HG03097 (cell line): ENCODE results near the gene CCDC197.

Source experiments
- ATAC-seq: cut with Tn5 transposase; IDR thresholded peaks from one replicate; pipeline ENCODE4 v1.9.1; 2021; ENCODE audit not compliant: unreplicated experiment, low FRiP score

The CCDC197 gene

DNA sequence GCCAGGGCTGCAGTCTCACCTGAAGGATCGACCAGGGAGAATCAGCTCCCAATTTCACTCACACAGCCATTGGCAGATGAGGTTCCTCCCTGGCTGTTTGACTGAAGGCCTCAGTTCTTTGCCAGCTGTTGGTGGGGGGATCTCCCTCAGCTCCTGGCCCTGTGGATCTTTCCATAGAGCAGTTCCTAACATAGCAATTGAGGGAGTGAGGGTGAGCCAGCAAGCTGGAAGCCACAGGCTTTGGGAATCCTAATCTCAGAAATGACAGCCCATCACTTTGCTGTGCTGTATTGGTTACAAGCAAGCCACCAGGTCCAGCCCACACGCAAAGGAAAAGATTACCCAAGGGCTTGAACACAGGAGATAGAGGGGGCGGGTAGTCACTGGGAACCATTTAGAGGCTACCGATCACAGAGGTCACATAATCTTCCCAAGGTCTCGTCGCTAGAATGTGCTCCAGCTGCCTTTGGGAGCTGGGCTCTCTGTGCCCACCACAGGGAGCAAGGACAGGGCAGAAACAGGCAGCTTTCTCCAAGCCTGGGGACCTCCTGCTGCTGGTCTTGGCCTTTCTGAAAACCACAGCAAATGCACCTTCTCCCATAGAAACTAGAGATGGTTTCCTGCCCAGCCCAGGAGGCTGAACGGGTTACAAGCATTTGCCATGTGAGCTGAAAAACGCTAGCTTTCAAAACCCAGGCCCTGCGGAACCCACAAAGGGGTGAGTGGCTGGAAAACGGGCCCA, 24.5 kb downstream of the CCDC197 start:
- ATAC-seq = no peak

DNA sequence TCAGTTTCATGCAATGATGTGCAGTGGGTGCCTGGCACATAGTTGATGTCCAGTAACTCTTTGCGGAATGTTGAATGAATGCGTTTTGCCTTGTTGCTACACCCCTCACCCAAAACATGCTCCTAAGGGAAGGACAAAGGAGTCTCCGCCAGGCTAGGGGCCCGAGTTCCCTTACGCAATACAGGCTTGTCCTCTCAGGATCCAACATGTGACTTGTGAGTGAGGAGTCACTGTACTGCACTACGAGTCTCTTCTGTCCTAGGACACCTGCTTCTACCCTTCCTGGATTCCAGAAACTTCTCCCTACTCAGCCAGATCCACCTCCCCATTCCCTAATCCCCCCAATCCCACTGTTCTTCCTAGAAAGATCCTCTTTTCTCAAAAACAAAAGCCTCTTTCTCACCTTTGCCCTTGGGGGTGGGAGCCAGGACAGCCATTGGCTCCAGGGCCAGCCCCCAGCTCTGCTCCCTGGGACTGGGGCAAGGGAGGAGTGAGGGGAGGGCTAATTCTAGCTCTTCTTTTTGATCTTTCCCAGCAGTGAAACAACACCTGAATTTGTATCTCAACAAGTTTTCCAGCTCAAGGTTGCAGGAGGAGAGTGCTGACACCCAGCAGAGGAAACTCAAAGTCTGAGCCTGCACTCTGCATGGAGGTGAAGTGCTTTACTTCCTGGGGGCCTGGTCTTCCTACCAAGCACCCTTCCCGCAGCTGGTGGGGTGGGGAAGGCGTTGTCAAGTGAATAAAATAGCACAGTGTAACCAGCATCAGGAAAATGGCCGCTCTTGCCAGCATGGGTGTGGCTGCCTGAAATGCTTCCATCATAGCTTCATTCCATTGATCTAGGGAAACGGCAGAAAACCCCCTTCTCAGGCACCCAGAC, 25.7 kb downstream of the CCDC197 start:
- ATAC-seq = no peak

DNA sequence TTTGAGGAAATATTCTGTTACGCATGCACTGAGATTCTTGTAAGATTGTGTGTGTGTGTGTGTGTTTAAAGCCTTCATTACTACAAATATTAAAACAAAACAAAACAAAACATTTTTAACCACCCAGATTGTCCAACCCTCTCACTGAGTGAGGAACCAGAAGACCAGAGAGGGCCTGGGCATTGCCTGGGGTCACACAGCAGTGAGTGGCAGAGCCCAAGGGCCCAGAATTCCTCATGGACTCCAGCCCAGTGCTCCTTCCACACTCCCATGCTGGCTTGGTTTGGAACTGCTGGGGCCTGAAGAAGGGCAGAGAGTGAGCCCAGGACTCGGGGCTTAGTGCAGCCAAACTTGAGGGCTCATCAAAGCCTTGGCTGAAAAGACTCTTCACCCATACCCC, 27.4 kb downstream of the CCDC197 start:
- ATAC-seq = no peak

DNA sequence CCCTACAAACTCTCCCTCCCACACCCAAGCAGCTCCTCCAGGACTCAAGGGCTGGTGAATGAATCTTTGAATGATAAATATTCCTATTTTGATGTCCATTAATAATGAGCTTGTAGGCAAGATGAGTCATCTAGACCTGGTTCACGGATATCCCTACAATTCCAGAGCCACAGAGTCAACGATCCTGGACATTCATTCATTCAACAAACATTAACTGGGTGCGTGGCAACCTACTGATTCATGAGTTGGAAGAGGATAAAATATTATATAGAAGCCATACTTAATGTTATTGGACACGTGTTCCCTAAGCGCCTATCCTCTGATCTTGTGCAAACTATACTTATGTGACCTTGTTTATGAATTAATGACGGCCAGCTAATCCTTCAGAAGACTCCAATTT, 28.6 kb downstream of the CCDC197 start:
- no peak for ATAC-seq

DNA sequence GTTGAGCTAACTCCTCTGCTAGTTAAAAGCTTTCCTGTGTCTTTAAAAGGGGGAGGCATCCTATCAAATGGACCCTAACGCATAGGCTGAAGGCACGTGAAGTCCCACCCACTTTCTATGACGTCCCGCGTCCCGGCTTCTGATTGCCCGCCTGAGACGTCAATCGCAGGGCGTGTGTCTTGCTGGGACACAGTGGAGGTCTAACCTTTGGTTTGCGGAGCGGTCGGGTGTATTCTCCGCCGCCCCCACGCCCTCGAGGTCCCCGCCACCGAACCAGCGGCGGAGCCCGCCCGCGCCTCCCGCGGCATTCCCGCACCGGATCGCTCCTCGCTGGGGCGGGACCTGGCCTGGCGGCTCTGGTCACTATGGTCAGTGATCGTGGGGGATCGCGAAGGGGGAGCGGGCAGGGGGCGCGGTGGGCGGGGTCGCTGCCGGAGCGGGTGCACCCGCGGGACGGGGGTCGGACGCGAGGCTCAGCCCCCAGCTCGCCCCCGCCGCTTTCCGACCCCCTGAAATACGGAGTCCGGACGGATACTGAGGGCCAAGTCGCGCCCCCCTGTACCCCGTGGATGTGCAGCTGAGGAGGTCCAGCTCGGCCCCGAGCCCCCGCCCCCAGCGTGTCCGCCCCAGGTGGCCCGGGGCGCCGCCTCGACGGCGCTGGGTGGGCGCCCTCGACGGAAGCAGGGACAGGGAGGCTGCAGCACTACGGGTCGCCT, 29.2 kb downstream of the CCDC197 start, which contains the start of gene OTUB2:
TSS of gene OTUB2 (plus strand) at position 168 of the 716 bp plus-strand sequence. CDS start at position 366, 198 bp downstream.
- peak; percentile 100 for ATAC-seq

DNA sequence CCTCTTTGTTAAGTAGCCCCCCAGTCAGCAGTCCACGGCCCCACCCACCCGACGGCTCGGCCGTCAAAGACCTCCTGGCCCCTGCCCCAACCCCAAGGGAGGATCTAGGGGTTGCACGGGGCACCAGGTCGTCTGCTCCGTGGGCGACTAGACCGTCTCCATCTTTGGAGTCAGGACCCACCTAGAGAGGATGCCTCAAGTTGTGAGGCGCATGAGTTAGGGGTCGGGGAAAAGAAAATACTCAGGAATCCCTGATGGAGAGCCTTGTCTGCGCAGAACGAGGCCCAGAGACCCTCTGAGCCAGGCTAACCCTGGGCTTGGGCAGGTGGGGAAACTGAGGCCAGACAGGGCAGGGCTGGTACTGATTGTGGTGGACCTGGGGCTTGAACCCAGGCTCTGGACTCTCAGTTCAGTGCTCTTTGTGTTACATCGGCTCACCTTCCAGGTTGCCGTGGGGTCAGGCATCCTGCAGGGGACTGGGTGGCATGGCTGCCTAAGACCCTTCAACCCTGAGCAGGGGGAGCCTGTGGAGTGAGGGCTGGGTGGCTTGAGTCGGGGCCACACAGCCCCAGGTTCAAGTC, 29.9 kb downstream of the CCDC197 start:
- ATAC-seq = no peak

DNA sequence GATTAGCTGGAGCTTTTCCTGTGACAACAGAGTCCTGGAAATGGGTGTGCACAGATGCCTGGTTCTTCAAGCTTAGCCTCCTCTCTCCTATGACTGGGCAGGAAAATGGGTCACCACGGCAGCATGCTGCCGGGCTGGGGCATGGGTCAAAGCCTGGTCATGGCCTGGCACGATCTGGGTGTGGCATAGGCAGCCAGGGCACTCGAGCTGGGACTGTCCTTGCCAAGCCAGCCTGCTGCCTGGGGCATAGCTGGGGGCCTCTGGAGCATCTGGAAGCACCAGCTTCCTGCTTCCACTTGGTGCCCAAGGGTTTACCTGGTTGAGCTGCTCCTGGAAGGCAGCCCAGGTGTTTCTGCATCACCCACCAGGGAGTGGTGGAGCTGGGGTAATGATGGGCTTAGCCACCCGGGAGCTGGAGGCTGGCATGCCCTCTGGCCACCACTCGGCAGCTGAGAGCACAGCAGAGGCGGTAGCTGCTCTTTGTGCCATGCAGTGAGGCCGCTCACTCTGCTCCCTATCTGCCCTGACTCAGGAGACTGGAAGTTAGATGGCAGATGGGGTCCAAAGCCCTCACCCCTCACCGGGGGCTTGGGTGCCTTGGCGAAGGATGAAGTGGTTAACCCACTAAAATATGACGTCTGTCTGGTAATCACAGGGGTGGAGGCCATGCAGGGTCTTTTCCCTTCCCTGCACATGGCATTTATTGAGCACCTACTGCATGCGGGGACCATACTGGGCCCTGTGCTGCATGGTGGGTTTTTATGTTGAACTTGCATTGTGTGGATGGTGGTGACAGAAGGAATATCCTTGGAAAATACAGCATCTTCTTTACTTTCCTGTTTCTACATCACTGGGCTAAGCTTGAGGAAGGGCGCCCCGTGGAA, 30.7 kb downstream of the CCDC197 start:
- ATAC-seq = no peak

DNA sequence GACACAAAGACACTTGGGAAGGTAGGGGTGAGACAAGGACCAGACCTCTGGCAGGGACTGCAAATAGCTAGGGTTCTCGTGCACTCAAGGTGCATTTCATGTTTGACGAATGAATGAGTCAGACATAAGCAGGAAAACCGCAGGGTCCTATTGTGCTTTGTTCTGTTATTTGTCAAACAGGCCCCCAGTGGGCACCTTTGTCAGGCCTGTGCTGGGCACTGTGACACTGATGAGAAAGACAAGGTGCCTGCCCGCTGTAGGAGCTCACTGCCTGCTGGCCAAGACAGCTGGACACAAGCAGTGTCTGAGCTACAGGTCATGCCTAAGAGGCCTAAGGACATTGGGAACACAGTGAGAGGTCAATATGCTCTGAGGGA, 31.3 kb downstream of the CCDC197 start:
- ATAC-seq = no peak

DNA sequence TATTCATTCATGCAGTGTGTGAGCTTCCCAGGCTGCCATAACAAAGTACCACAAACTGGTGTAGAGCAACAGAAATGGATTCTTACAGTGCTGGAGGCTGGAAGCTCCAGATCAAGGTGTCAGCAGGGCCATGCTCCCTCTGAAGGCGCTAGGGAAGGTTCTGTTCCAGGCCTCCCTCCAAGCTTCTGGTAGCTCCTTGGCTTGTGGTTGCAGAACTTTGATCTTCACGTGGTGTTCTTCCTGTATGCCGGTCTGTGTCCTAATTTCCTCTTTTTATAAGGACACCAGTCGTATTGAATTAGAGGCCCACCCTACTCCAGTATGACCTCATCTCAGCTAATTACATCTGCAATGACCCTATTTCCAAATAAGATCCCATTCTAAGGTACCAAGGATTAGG, 32.2 kb downstream of the CCDC197 start:
- ATAC-seq = no peak

DNA sequence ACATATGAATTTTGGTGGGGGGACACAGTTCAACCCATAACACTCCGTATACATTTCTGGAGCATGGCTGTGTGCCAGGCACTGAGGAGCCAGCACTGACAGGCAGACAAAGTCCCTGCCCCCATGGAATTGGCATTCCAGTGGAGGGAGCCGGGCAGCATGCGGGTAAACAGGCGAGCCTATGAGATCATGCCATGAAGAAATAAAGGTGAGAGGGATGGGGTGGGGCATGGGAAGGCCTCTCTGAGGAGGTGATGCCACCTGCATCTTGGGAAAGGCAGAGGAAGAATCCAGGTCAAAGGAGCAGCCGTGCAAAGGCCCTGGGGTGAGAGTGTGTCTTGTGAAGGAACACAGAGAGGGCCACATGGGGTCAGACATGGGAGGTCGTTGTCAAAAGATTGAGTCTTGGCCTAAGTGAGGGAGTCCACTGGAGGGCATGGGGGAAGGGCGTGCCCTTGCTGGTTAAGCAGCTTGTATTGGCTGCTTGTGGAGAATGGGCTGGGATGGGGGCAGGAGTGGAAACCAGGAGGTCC, 32.6 kb downstream of the CCDC197 start:
- no peak for ATAC-seq

DNA sequence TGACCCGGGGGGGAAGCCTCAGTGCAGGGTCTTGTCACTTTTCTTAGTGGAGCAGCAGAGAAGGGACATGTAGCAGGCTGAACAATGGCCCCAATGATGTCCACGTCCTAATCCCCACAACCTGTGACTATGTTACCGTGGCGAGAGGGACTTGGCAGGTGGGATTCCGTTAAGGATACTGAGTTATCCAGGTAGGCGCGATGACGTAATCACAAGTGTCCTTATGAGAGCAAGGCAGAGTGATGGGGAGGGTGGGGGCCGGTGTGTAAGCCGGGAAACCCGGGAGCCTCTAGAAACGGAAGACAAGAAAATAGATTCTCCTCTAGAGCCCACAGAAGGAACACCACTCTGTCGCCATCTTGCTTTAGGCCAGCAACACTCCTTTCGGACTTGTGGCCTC, 33.5 kb downstream of the CCDC197 start:
- no peak for ATAC-seq

DNA sequence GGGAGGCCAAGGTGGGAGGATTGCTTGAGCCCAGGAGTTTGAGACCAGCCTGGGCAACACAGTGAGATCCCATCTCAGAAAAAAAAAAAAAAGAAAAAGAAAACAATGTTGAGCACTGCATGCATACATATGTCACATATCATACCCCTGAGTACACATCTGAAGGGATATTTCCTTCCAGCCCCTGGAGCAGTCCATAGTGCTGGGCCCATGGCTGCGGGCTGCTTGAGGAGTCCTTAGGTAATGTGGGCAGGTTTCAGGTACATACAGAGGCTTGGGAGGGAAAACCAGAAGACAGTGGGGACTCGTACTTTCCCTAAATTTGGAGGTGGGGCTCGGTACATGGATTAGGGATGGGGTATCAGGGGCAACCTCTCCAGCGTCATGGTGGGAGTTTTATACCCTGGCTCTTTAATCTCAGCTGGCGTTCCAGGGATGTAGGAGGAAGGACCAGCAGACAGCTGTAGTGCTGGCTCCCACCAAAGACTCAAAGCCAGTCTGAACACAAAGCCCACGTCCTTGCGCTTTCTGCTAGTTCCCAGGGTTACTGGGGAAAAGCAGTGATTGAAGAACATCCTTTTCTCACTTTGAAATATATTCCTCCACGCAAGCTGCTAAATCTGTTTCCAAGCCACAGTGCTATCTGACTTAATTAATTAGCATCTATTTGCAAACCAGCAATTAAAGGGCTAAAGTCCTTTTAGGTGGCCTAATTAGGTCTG, 34.2 kb downstream of the CCDC197 start:
- no peak for ATAC-seq

DNA sequence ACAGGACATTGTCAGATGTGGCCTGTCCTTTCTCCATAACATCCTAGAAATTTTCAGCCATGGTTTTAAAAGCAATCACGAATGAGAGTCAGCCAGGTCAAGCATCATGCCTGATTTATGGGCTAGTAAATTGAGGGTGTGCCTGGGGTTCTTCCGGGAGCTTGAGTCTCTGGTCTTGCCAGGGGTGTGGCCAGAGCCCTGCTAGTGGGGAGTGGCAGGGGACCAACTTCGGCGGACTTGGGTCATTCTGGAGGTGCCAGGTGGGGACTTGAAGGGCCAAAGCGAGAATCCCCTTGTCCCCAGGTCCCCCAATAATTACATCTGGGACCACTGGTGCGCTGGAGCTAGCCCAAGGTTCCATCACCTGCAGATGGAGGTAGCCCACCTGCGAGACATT, 34.8 kb downstream of the CCDC197 start:
- no peak for ATAC-seq

DNA sequence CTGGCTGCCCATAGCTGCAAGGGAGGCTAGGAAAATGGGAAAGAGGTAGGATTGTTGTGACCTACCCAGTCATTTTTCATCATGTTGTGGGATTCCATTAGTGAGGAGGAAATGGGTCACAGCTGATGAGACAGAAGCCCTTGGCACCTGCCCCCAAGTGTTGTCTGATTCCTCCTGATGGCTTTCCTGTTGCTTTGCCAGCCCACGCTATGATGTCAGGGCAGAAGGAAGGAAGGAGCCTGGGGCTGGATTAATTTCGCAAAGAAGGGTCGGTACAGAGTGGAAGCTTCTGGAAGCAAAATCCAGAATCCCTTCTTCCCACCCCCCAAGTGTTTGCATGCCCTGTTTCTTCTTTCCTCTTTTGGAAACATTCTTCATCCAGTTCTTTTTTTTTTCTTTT, 37.8 kb downstream of the CCDC197 start:
- no peak for ATAC-seq

DNA sequence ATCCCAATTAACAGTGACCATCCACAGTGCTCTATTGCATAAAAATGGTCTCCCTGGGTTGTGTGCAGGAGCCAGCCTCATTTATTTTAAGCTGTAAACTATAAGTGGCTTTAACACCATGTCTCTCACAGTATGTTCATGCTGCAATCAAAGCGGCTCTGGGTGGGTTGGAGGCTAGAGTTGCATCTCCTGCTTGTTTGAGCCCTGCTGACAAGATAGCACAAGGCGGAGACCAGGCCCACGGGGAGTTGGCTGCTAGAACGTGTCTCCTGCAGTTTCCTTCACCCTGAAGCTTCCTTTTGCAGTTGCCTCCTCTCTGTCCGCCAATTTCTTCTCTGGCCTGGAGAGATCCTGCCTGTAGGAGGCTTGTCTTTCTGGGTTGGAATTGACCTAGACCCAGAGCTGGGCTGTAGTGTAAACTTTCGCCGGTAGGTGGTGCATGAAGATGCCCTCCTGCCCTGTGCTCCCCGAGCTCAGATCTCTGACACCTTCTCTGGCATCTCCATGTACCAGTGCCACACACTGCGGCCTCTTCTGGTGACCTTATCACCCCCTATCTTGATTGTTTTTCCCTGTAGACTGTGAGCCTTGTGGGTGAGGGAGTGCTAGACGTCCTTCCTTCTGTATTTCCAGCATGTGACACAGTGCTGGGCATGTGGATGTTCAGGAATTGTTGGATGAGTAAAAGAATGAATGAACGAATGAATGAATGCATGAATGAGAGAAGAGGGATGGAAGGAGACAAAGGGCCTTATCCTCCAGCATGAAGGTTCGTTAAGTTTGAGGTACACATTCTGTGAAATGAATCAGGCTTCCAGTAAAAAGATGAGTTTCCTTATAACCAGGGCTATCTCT, 39.4 kb downstream of the CCDC197 start:
- ATAC-seq = peak; percentile 81

DNA sequence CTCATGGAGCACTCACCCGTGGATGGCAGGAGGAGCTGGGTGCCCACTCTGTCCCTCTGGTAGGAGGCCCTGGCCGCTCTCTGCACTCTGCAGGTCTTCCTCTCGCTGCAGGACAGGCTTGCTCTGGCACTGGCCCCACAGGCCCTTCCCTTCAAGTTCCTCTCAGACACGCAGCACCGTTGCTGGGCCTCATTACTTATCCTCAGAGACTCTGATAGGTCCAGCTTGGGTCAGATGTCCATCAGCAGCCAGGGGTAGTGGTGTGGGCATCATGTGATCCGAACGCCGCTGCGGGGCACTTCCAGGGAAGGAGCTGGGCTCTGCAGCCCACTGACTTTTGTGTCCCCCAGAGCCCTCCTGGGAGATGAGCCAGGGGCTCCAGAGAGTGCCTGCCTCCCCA, 40.9 kb downstream of the CCDC197 start:
- ATAC-seq = no peak

DNA sequence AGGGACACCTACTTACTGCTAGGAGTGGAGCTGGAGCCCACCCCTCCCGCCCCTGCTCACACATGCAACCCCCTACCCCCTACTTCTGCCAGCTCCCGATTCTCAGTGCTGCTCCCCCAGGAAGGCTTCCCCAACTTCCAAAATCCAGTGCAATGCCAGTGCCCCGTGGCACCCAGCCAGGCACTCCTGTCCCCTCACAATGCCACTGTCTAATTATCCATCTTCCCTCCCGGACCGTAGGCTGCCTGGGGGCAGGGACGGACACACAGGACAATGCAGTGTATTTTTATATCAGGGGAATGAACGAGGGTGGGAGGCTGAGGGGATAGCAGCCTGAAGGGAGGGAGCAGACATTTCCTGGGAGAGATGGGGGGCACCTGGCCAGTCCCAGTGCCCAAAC, 41.4 kb downstream of the CCDC197 start:
- no peak for ATAC-seq
